Measurements from ENCODE around the gene ITCH. TPM values are rescaled to one million over a fixed set of nuclear protein-coding genes. Genes with fewer than 3 reads are reported as not detected.
"Not testable (repeated sequence)": the region's sequence is repeated elsewhere in the genome, so short reads cannot be mapped to it uniquely, and the experiment has no call there.

Gene ITCH
- total RNA-seq (2014; rRNA removed; shearing (Covaris generic); ENCODE audit: low replicate concordance), result 38.7 and 54.8 TPM in 2 replicates

DNA sequence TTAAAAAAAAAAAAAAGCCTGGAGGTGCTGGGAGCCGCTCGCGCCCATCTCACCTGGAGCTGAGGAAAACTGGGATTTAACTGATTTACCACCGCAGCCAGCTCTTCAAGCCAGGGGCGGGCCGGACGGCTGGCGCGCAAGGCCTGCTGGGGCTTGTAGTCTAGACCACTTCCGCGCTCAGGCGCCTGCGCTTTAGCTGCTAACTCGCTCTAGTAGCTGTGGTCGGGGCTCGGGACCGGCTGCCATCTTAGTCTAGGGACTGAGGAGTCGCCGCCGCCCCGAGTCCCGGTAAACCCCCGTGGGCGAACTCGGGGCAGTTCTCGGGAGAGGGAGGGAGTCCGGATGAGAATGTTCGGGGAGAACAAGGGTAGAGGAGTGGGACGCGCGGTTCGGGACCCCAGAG lies at the start of gene ITCH:
Gene ITCH (plus strand): TSS at position 212 of the 403 bp plus-strand sequence. CDS start 30,539 bp downstream, outside the sequence.
- Histone ChIP-seq H3K27me3 (ENCODE audit: low read length) (no peaks in the 10 kb centered on the region), H3K9ac (ENCODE audit: low read length) (peak within 1 kb of the TSS; percentile 87), H4K20me1 (ENCODE audit: insufficient read depth, low read depth, low read length) (0 out of 2 replicates have a peak, but pooled peaks cover 10% of the 10 kb centered on the region), H3K9me2 (replicated peaks; ENCODE audit: insufficient read depth, low read length) (no peaks in the 10 kb centered on the region), H3K79me2 (ENCODE audit: low read length) (peaks cover 48% of the 10 kb centered on the region), H3K4me3 (ENCODE audit: low read length) (peak within 1 kb of the TSS; percentile 87), H3K4me2 (ENCODE audit: low read depth, low read length, poor library complexity, severe bottlenecking) (peak within 1 kb of the TSS; percentile 79), H3K27ac (ENCODE audit: low read length) (peak within 1 kb of the TSS; percentile 27), H3K36me3 (ENCODE audit: insufficient read depth, low read length) (0 out of 2 replicates have a peak, but pooled peaks cover 2% of the 10 kb centered on the region), H3K4me1 (ENCODE audit: low read length) (peaks cover 32% of the 10 kb centered on the region), H2AFZ (ENCODE audit: low read length) (peak within 1 kb of the TSS; percentile 80), H3K9me3 (ENCODE audit: low read length) (no peaks in the 10 kb centered on the region)
- DNase-seq, result peak; percentile 97

DNA sequence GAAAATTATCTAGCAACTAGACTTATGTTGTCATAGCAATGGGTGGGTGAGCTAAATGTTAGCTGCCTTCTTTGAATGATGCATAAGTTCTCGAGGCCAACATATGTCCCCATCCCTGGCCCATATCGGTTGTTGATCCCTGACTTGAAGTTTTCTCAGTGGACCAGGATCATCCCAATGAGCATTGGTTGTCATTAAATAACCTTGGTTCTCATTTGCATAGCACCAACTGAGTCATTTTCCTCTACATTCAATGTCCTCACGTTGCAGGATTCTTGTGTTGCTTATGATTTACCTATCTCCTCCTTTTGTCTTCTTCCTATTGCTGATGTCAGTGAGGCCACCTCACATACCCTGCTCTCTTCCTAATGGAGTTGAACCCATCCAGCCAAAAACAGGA lies 47.8 kb upstream of the ITCH start:
- Histone ChIP-seq H3K27ac (ENCODE audit: low read length) (no peak overlapping the region), H3K9ac (ENCODE audit: low read length) (no peak overlapping the region), H4K20me1 (ENCODE audit: insufficient read depth, low read depth, low read length) (no peaks in the 10 kb centered on the region), H3K4me1 (ENCODE audit: low read length) (peaks cover 9% of the 10 kb centered on the region), H2AFZ (ENCODE audit: low read length) (no peak overlapping the region), H3K4me2 (ENCODE audit: low read depth, low read length, poor library complexity, severe bottlenecking) (no peak overlapping the region), H3K4me3 (ENCODE audit: low read length) (no peak overlapping the region), H3K79me2 (ENCODE audit: low read length) (no peaks in the 10 kb centered on the region), H3K9me3 (ENCODE audit: low read length) (no peaks in the 10 kb centered on the region), H3K9me2 (replicated peaks; ENCODE audit: insufficient read depth, low read length) (no peaks in the 10 kb centered on the region), H3K36me3 (ENCODE audit: insufficient read depth, low read length) (no peaks in the 10 kb centered on the region), H3K27me3 (ENCODE audit: low read length) (no peaks in the 10 kb centered on the region)
- DNase-seq, result no peak

DNA sequence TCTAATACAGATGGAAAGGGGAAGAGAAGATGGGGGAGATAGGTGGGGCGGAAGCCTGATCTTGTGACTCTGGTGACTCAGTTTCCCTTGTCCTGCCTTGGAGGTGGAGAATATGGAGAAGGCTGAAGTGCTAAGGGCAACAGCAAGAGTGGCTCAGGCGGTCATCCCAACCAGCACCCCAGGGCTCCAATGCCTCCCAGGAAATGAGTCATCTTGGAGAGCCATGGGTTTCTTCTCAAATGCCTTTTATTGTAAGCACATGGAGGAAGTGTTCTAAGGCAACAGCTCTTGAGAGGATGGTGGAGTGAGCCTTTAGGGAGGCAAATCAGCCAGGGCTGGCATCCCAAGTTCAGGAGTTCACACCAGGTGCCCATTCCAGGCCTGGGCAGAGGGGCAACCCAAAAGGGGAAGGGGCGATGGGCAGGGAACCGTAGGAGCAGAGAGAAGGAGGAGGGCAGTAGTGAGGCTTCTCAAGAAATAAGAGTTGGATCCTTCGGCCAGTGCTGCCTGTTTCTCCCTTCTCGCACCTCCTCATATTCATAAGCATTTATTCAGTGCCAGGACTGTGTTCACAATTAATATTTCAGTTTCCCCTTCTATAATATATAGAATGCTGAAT lies 46.8 kb upstream of the ITCH start:
- Histone ChIP-seq H4K20me1 (ENCODE audit: insufficient read depth, low read depth, low read length) (no peaks in the 10 kb centered on the region), H3K79me2 (ENCODE audit: low read length) (no peaks in the 10 kb centered on the region), H3K4me3 (ENCODE audit: low read length) (no peak overlapping the region), H2AFZ (ENCODE audit: low read length) (no peak overlapping the region), H3K27me3 (ENCODE audit: low read length) (no peaks in the 10 kb centered on the region), H3K36me3 (ENCODE audit: insufficient read depth, low read length) (no peaks in the 10 kb centered on the region), H3K4me1 (ENCODE audit: low read length) (peaks cover 9% of the 10 kb centered on the region), H3K27ac (ENCODE audit: low read length) (no peak overlapping the region), H3K9me3 (ENCODE audit: low read length) (no peaks in the 10 kb centered on the region), H3K4me2 (ENCODE audit: low read depth, low read length, poor library complexity, severe bottlenecking) (no peak overlapping the region), H3K9ac (ENCODE audit: low read length) (no peak overlapping the region), H3K9me2 (replicated peaks; ENCODE audit: insufficient read depth, low read length) (no peaks in the 10 kb centered on the region)
- DNase-seq, result no peak

DNA sequence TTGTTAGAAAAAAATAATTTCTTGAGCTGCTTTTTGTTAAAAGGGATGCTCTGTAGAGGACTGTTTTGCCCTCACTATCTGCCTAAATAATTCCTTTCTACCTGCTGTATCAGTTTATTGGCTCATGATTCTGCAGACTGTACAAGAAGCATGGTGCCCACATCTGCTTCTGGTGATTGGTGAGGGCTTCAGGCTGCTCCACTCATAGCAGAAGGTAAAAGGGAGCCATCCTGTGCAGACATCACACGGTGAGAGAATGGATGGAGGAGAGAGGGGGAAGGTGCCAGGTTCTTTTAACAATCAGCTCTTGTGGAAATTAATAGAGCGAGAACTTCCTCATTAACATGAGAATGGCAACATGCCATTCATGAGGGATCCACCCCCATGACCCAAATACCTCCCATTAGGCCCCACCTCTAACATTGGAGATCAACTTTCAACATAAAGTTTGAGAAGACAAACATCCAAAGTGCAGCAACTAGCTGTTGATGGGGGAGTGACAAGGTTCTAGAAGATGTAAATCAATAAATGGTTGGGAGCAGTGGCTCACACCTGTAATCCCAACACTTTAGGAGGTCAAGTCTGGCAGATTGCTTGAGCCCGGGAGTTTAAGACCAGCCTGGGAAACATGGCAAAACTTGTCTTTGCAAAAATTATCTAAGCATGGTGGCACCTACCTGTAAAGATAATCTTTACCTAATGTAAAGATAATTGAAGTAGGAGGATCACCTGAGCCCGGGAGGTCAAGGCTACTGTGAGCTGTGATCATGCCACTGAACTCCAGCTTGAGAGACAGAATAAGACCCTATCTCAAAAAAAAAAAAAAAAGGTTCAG lies 44.2 kb upstream of the ITCH start:
- Histone ChIP-seq H3K36me3 (ENCODE audit: insufficient read depth, low read length) (no peaks in the 10 kb centered on the region), H3K4me1 (ENCODE audit: low read length) (peaks cover 12% of the 10 kb centered on the region), H2AFZ (ENCODE audit: low read length) (no peak overlapping the region), H4K20me1 (ENCODE audit: insufficient read depth, low read depth, low read length) (no peaks in the 10 kb centered on the region), H3K9me2 (replicated peaks; ENCODE audit: insufficient read depth, low read length) (no peaks in the 10 kb centered on the region), H3K4me2 (ENCODE audit: low read depth, low read length, poor library complexity, severe bottlenecking) (no peak overlapping the region), H3K4me3 (ENCODE audit: low read length) (no peak overlapping the region), H3K9me3 (ENCODE audit: low read length) (no peaks in the 10 kb centered on the region), H3K79me2 (ENCODE audit: low read length) (no peaks in the 10 kb centered on the region), H3K27me3 (ENCODE audit: low read length) (no peaks in the 10 kb centered on the region), H3K9ac (ENCODE audit: low read length) (no peak overlapping the region), H3K27ac (ENCODE audit: low read length) (no peak overlapping the region)
- no peak for DNase-seq

DNA sequence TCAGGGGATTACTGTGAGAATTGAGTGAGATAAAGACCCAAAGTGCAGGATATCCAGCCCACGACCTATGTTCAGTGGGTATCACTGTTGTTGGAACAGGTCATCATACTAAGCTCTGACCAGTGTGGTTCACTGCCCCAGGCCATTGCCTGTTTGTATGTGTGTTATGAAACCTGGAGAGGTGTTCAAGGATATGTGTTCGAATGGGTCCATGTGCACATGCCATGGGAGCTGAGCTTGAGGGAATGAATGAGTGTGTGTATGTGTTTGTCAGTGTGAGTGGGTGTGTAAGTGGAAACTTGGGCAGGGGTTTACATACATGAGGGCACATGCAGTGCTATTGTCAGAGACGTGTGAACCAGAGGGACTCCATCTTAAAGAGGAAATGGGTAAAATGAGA lies 42.2 kb upstream of the ITCH start:
- H3K36me3 ChIP-seq (ENCODE audit: insufficient read depth, low read length), result no peaks in the 10 kb centered on the region
- no peaks in the 10 kb centered on the region for H4K20me1 ChIP-seq (ENCODE audit: insufficient read depth, low read depth, low read length)
- no peak overlapping the region for H3K4me2 ChIP-seq (ENCODE audit: low read depth, low read length, poor library complexity, severe bottlenecking)
- H3K9me2 ChIP-seq (replicated peaks; ENCODE audit: insufficient read depth, low read length), result no peaks in the 10 kb centered on the region
- H3K79me2 ChIP-seq (ENCODE audit: low read length), result no peaks in the 10 kb centered on the region
- H3K27ac ChIP-seq (ENCODE audit: low read length), result no peak overlapping the region
- no peaks in the 10 kb centered on the region for H3K27me3 ChIP-seq (ENCODE audit: low read length)
- no peak for DNase-seq
- H3K4me1 ChIP-seq (ENCODE audit: low read length), result peaks cover 12% of the 10 kb centered on the region
- no peak overlapping the region for H3K4me3 ChIP-seq (ENCODE audit: low read length)
- H2AFZ ChIP-seq (ENCODE audit: low read length), result no peak overlapping the region
- H3K9ac ChIP-seq (ENCODE audit: low read length), result no peak overlapping the region
- H3K9me3 ChIP-seq (ENCODE audit: low read length), result no peaks in the 10 kb centered on the region

DNA sequence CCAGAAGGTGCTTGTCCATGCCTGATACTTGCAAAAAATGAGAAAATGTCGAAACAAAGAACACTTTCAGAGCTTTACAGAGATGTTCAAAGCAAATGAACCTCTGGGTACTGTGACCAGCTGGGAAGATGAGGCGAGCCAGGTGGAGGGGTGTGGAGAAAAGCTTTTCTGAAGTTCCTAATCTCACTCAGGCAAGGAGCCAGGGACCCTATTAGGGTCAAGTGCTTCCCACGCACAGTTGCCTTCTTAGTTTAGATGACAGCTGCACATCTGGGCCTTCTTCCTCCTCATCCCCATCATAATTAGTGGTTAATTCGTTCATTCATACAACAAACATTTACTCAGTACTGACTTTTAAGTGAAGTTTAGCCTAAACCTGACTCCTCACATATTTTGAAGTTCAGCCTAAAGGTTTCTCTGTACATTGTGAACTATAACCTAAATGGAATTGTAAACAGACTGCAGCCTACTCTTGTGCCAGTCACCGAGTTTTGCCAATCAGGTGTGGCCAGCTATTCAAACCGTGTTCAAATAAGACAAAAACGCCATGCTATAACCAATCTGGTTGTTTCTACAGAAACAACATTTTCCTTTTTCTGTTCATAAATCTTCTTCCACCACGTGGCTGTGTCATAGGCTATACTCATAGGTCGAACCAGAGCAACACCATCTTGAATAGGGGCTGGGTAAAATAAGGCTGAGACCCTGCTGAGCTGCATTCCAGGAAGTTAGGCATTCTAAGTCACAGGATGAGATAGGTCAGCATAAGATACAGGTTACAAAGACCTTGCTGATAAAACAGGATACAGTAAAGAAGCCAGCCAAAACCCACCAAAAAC lies 40.6 kb upstream of the ITCH start:
- no peaks in the 10 kb centered on the region for H4K20me1 ChIP-seq (ENCODE audit: insufficient read depth, low read depth, low read length)
- no peaks in the 10 kb centered on the region for H3K27me3 ChIP-seq (ENCODE audit: low read length)
- peaks cover 12% of the 10 kb centered on the region for H3K4me1 ChIP-seq (ENCODE audit: low read length)
- no peaks in the 10 kb centered on the region for H3K79me2 ChIP-seq (ENCODE audit: low read length)
- H3K4me3 ChIP-seq (ENCODE audit: low read length), result no peak overlapping the region
- no peak overlapping the region for H3K9ac ChIP-seq (ENCODE audit: low read length)
- H3K9me3 ChIP-seq (ENCODE audit: low read length), result no peaks in the 10 kb centered on the region
- H3K4me2 ChIP-seq (ENCODE audit: low read depth, low read length, poor library complexity, severe bottlenecking), result no peak overlapping the region
- DNase-seq, result no peak
- H3K27ac ChIP-seq (ENCODE audit: low read length), result no peak overlapping the region
- H3K36me3 ChIP-seq (ENCODE audit: insufficient read depth, low read length), result no peaks in the 10 kb centered on the region
- H3K9me2 ChIP-seq (replicated peaks; ENCODE audit: insufficient read depth, low read length), result no peaks in the 10 kb centered on the region
- no peak overlapping the region for H2AFZ ChIP-seq (ENCODE audit: low read length)

DNA sequence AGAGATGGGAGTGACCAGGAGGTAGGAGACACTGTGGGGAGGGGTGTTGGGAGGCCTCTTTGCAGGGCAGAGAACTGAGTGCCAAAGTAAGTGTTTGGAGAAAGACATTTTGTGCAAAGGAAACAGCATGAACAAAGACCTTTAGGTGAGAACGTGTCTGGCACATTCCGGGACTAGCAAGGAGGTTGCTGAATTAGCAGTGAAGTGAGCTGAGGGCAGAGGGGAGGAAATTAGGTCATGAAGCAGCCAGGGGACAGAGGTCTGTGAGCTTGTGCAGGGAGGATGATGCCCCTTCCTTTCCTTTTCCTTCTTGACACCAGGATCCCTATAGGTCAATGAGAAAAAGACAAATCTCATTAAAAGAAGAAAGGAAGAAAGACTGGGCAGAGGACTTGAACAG lies 38.5 kb upstream of the ITCH start:
- Histone ChIP-seq H2AFZ (ENCODE audit: low read length) (no peak overlapping the region), H3K9me3 (ENCODE audit: low read length) (no peaks in the 10 kb centered on the region), H3K9ac (ENCODE audit: low read length) (no peak overlapping the region), H3K4me3 (ENCODE audit: low read length) (no peak overlapping the region), H3K27me3 (ENCODE audit: low read length) (no peaks in the 10 kb centered on the region), H4K20me1 (ENCODE audit: insufficient read depth, low read depth, low read length) (no peaks in the 10 kb centered on the region), H3K4me2 (ENCODE audit: low read depth, low read length, poor library complexity, severe bottlenecking) (no peak overlapping the region), H3K4me1 (ENCODE audit: low read length) (peaks cover 6% of the 10 kb centered on the region), H3K36me3 (ENCODE audit: insufficient read depth, low read length) (no peaks in the 10 kb centered on the region), H3K79me2 (ENCODE audit: low read length) (no peaks in the 10 kb centered on the region), H3K9me2 (replicated peaks; ENCODE audit: insufficient read depth, low read length) (no peaks in the 10 kb centered on the region), H3K27ac (ENCODE audit: low read length) (no peak overlapping the region)
- DNase-seq, result no peak

DNA sequence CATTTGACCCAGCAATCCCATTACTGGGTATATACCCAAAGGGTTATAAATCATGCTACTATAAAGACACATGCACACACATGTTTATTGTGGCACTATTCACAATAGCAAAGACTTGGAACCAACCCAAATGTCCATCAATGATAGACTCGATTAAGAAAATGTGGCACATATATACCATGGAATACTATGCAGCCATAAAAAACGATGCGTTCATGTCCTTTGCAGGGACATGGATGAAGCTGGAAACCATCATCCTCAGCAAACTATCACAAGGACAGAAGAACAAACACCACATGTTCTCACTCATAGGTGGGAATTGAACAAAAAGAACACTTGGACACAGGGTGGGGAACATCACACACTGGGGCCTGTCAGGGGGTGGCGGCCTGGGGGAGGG lies 34.9 kb upstream of the ITCH start:
- not testable (repeated sequence) for H3K4me1 ChIP-seq (ENCODE audit: low read length); H3K79me2 ChIP-seq (ENCODE audit: low read length); H3K9ac ChIP-seq (ENCODE audit: low read length); H3K27ac ChIP-seq (ENCODE audit: low read length); H3K9me2 ChIP-seq (replicated peaks; ENCODE audit: insufficient read depth, low read length); DNase-seq; H3K36me3 ChIP-seq (ENCODE audit: insufficient read depth, low read length); H4K20me1 ChIP-seq (ENCODE audit: insufficient read depth, low read depth, low read length); H3K9me3 ChIP-seq (ENCODE audit: low read length); H3K27me3 ChIP-seq (ENCODE audit: low read length); H3K4me3 ChIP-seq (ENCODE audit: low read length); H3K4me2 ChIP-seq (ENCODE audit: low read depth, low read length, poor library complexity, severe bottlenecking); H2AFZ ChIP-seq (ENCODE audit: low read length)

Measured in Karpas-422 (cell line).